Erythroblast (primary cell): ENCODE results near the gene TMC5.

Experiments
- GATA1 ChIP-seq: IDR thresholded peaks from 2 replicates; pipeline ENCODE4 v1.6.1; 2011; ENCODE audit warnings: low read depth, mild to moderate bottlenecking, control low read depth, low read length, moderate library complexity
- POLR2A ChIP-seq: IDR thresholded peaks from 2 replicates; pipeline ENCODE4 v1.6.1; 2011; ENCODE audit warnings: mild to moderate bottlenecking, low read length

- TF ChIP-seq POLR2A, result peak; percentile 93
- no peak for TF ChIP-seq GATA1
Observed at GRCh38 chr16:19521471-19522396, 104.1 kb downstream of the TMC5 start, which contains the start of gene GDE1.
